HG02885 (cell line): ENCODE measurements around the gene GALNT13.

Source experiments
- ATAC-seq: cut with Tn5 transposase; IDR thresholded peaks from one replicate; pipeline ENCODE4 v1.9.1; 2021; ENCODE audit warnings: mild to moderate bottlenecking; ENCODE audit not compliant: unreplicated experiment, poor library complexity

GALNT13 gene

GRCh38 chr2:154280543-154280942, 408.8 kb downstream of the GALNT13 start:
- ATAC-seq, result no peak

GRCh38 chr2:154289870-154290269, 418.1 kb downstream of the GALNT13 start:
- ATAC-seq, result no peak

DNA sequence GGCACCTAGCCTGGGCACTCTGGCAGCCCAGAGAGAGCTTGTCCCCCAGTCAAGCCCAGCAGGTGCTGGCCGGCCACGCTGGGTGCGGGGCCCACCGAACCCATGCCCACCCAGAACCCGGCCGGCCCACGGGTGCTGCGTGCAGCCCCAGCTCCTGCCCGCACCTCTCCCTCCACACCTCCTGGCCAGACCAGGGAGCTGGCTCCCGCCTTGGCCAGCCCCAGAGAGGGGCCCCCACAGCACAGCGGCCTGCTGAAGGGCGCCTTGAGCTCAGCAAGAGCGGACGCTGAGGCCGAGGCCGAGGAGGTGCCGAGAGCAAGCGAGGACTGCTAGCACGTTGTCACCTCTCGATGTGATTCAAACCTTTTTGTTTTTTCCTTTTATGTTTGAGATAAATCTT, 419.8 kb downstream of the GALNT13 start:
- no peak for ATAC-seq

DNA sequence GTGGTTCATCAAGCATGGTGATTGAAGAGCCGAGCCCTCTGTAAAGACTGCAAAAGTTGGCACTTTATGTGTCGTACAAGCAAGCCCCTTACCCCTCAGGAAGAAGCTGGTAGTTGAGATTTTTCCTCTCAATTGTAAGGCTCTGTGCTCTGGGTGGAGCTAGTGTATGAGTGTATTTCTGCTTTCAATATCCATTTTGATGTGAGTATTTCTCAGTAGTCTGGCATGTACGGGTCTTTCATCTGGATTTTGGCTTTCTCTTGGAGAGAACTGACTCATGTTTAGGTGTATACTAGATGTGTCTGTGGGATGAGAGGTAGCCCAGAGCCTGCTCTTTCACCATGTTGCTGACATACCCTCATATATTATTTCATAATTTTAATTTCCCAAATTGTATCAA, 420.2 kb downstream of the GALNT13 start:
- no peak for ATAC-seq

- no peak for ATAC-seq
These were observed 422.1 kb downstream of the GALNT13 start for GRCh38 chr2:154293864-154294263.

DNA sequence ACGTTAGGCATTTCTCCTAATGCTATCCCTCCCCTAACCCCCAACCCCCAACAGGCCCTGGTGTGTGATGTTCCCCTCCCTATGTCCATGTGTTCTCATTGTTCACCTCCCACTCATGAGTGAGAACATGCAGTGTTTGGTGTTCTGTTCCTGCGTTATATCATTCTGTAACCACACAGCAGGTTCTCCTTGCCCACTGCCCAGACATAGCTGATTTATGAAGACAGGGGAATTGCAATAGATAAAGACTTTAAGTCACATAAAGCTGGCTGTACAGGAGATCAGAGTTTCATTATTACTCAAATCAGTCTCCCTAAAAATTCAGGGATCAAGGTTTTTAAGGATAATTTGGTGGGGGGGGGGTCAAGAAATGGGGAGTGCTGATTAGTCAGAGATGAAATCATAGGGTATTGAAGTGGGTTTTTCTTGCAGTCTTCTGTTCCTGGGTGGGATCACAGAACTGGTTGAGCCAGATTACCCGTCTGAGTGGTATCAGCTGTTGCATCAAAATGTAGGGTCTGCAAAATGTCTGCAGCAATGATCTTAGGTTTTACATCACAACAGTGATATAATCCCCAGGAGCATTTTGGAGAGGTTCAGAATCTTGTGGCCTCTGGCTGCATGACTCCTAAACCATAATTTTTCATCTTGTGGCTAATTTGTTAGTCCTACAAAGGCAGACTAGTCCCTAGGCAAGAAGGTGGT, 434.7 kb downstream of the GALNT13 start:
- no peak for ATAC-seq

GRCh38 chr2:154307007-154307406, 435.3 kb downstream of the GALNT13 start:
- ATAC-seq, result no peak

DNA sequence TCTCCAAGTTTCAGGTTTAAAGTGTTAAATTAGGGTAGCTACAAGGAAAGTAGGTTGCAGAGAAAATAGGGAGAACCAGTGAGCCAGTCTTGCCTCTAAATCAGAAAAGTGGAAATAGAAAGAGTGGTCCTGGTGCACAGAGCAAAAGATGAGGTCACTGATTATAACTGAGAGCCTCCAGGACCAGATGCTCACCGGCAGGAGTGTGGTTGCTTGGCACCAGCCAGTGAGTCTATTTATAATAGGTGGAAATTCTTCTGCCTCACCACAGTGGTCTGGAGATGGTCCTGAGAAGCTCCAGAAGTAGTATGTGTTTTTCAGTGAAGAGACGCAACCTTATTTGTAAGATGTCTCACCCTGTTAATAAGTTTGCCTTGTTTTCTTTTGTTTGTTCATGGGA, 452.9 kb downstream of the GALNT13 start:
- ATAC-seq, result no peak

DNA sequence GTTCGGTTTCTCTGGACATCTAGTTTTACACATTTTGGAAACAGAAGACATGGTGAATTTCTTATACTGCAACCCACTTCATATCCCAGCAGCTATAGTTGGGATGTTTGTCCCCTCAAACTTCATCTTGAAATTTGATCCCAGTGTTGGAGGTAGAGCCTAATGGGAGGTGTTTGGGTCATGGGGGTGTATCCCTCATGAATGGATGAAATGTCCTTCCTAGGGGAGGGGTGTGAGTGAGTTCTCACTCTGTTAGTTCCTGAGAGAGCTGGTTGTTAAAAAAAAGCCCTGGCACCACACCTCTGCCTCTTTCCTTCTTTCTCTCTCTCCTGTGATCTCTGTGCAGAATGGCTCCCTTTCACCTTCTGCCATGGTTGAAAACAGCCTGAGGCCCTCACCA, 457.8 kb downstream of the GALNT13 start:
- ATAC-seq, result no peak

GRCh38 chr2:154331784-154332183, 460.1 kb downstream of the GALNT13 start:
- ATAC-seq, result no peak

DNA sequence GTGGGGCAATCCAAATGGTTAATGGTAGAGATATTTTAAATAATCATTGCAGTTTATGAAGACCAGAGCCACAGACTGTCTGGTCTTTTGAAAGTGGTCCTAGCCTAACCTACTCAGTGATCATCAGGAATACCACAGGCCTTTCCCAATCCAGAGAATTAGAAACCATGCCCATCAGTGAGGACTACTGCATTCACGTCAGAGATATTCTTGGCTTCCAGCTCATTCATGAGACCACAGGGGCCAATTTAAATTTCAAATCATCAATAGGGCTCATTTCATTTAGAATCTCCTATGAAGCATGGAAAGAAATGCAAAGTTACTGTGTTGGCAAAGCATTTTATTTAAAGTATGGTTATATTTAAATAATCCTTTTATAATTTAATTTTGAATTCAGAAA, 464.5 kb downstream of the GALNT13 start:
- ATAC-seq, result no peak

GRCh38 chr2:154338352-154338967, 466.7 kb downstream of the GALNT13 start:
- ATAC-seq, result no peak

- ATAC-seq, result no peak
These were observed 471.6 kb downstream of the GALNT13 start for GRCh38 chr2:154343282-154343681.

GRCh38 chr2:154350911-154351310, 479.2 kb downstream of the GALNT13 start:
- ATAC-seq, result no peak

GRCh38 chr2:154361276-154361675, 489.6 kb downstream of the GALNT13 start:
- ATAC-seq, result no peak

- no peak for ATAC-seq
These were observed 496.4 kb downstream of the GALNT13 start for GRCh38 chr2:154368153-154368552.

DNA sequence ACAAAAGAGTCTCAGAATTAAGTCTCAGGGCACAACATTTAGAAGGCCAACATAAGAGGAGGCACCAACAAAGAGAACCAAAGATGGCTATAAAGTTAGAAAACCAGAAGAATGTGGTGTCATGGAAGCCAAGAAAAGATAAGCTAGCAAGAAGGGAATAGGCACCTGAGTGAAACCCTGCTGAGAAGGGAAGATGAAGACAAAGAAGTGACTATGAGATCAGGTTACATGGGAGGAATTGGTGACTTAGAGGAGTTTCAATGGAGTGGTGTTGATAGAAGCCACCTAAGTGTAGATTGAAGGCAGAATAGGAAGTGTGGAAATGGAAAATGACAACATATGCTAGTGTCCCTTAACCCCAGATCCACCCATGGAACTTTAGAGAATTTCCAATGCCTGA, 499.2 kb downstream of the GALNT13 start:
- no peak for ATAC-seq

DNA sequence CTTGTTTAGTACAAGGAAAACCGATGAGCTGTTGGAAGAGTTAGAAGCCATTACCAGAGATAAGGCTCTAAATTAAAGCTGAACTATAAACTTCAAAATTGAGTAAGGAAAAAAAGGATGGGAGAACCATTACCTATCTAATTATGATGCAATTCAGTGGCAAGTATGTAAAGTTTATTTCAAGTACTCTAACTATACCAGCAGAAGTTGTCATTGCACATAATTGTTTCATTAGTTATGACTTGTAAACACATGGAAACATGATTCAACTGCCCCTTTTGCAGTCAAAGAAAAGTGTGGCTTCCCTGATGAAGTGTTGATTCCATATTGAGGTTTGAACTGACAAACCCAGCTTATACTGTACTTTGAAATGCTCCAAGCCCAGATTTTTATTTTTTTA, 502.7 kb downstream of the GALNT13 start:
- no peak for ATAC-seq

DNA sequence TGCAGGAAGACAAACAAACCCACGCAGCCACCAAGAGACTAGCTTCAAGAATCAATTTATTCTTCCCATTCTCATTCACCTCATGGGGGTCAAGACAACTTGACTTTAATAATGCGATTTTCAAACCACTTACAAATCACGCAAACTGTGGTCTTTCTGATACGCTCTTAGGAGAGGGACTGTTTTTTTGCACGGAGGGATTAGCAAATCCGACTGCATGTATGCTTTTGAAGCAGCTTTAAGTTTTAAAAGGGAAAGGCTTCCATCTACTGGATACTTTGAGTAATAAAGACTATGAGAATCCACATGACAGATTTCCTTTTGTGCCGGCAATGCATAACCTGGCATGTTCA, 503.8 kb downstream of the GALNT13 start:
- ATAC-seq, result peak; percentile 70

DNA sequence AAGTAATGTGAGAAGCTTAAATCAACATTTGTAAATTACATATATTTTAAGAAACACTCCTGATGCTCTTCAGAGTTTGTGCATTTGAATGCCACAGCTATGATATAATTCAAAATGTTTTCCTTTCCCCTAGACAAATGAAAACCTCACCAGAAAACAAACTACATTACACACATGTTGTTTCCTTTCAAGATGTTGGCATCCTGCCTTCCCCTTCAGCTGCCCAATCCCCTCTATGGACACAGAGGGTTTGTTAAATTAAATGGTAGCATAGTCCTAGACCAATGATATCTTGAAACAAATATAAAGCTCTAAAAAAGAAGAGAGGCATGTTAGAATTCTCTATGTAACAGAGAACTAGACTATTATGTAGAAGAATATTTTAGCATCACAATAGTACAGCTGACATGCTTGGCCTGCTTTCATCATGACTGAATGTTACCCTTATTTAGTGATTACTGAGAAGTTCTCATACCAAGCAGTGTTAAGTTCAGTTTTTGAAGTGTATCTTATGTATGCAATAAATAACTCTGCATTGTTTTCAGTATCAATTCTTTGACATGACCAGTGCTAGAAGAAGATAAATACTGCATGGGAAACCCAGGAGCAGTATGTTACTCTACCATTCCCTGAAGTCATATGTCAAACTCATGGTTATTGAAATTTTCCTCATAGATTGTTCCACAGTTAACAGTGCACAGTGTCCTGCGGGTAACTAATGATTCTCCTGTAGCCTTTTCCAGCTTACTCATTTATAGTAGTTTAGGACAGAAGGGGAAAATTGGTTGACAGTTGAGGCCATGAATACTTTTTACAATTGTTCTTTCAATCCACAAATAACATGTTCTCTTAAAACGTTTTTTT, 510.4 kb downstream of the GALNT13 start:
- ATAC-seq, result no peak

GRCh38 chr2:154386186-154386585, 514.5 kb downstream of the GALNT13 start:
- no peak for ATAC-seq
